H7 (cell line): Measurements from ENCODE around the gene EEFSEC. TPM values are rescaled to one million over a fixed set of nuclear protein-coding genes. Genes with fewer than 3 reads are reported as not detected.
"Not testable (repeated sequence)": the region's sequence is repeated elsewhere in the genome, so short reads cannot be mapped to it uniquely, and the experiment has no call there.

Source experiments
- DNase-seq: peaks from one replicate; pipeline ENCODE4 v3.0.0; 2012
- H3K27me3 ChIP-seq: 2 replicates; pipeline ENCODE4 v1.6.0; 2011; ENCODE audit warnings: mild to moderate bottlenecking, low read length; ENCODE audit not compliant: control insufficient read depth, insufficient read depth
- H3K36me3 ChIP-seq: replicated peaks from 2 replicates; pipeline ENCODE4 v1.5.1; 2011; ENCODE audit warnings: low read length; ENCODE audit not compliant: control insufficient read depth, insufficient read depth
- H3K4me3 ChIP-seq: 2 replicates; pipeline ENCODE4 v1.5.1; 2011; ENCODE audit warnings: low read depth, mild to moderate bottlenecking, control low read depth, low read length, moderate library complexity; ENCODE audit not compliant: insufficient read depth
- total RNA-seq: library from RNA; depleted of rRNA; stranded (reverse); fragments of >200 nt; shearing (Covaris generic); gene quantifications from 2 replicates; pipeline ENCODE4 v1.2.3, GENCODE V29; 2014

Gene EEFSEC
- total RNA-seq, 1 experiment from 2014 or later: 7.4 TPM

- no peak overlapping the region for H3K4me3 ChIP-seq
- no peaks in the 10 kb centered on the region for H3K36me3 ChIP-seq
- no peak for DNase-seq
- no peaks in the 10 kb centered on the region for H3K27me3 ChIP-seq
Observed at GRCh38 chr3:128143496-128143895, 9.8 kb upstream of the EEFSEC start.

DNA sequence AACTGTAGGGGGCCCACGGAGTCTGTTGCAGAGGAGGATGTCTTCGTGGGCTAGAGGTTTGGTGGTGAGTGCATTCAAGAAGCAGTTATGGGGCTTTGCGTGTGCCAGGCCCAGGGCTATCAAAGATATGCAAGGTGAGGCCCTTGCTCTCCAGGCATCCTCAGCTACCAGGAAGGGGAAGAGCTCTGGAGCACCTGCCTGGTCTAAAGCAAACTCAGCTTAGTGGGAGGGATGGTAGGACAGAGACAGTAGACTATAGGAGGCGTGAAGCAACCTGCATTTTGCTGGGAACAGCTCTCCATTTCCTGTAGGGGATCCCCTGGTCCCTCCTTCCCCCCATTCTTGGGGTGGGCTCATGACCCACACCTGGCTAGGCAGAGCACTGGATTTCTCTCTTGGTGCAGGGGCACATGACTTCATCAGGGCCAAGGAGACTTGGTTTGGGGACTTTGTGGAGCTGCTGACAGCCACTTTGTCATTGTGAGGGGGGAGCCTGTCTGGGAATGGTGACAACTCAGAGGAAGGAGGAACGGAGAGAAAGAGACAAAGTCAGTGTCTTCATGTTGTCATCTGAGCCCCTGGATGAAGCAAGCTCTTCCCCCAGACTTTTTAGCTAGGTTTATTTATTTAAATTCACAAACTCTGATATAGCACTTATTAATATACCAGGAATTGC, 8.6 kb upstream of the EEFSEC start:
- no peak for DNase-seq
- H3K27me3 ChIP-seq: no peaks in the 10 kb centered on the region
- H3K4me3 ChIP-seq: no peak overlapping the region
- H3K36me3 ChIP-seq: no peaks in the 10 kb centered on the region

DNA sequence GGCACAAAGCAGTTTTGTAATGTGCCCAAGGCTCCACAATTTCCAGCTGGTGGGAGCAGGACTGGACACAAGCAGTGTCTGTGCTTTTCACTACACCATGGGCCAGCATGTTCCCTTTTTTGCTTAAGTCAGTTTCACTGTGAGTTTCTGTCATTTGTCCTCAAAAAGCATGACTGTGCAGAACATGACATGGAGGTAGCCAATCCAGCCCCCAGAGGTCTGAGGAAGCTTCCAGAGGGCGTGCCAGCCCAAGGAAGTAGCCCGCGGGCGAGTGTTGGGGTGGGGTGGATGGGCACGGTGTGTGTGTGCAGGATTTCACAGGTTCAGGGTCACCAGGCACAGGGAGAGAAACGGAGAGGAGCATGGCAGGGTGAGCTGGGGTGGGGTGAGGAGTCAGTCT, 8.0 kb upstream of the EEFSEC start:
- no peak for DNase-seq
- Histone ChIP-seq H3K36me3 (no peaks in the 10 kb centered on the region), H3K4me3 (no peak overlapping the region), H3K27me3 (no peaks in the 10 kb centered on the region)

- H3K27me3 ChIP-seq: no peaks in the 10 kb centered on the region
- no peaks in the 10 kb centered on the region for H3K36me3 ChIP-seq
- no peak overlapping the region for H3K4me3 ChIP-seq
- no peak for DNase-seq
Observed at GRCh38 chr3:128146201-128146600, 7.1 kb upstream of the EEFSEC start.

GRCh38 chr3:128149650-128150049, 3.6 kb upstream of the EEFSEC start:
- DNase-seq: no peak
- Histone ChIP-seq H3K27me3 (no peaks in the 10 kb centered on the region; the same call in 1 of the 2 replicates), H3K4me3 (no peak overlapping the region), H3K36me3 (no peaks in the 10 kb centered on the region)

DNA sequence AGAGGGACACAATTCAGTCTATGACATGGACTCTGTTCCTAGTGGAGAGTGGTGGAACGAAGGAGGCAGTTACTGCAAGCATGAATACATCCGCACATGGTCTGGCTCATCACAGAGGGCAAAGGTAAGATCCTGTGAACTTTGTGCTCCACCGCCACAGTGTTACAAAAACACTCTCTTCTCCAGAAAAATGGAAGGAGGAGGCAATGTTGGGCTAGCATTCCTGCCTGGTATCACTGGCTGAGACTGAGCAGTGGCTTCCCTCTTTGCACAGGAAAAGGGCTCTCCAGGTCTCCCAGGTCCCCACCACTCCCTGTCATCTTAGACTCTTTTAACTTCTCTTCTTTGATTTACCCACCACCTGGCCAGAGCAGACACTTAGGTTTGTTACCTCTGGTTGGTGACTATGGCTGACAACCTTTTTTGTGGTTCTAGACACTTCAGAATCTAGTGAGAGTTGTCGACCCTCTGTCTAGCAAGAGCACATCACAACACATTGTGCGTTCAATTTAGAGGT, 1.5 kb upstream of the EEFSEC start:
- Histone ChIP-seq H3K4me3 (no peak overlapping the region), H3K36me3 (no peaks in the 10 kb centered on the region), H3K27me3 (no peaks in the 10 kb centered on the region; the same call in 1 of the 2 replicates)
- no peak for DNase-seq

DNA sequence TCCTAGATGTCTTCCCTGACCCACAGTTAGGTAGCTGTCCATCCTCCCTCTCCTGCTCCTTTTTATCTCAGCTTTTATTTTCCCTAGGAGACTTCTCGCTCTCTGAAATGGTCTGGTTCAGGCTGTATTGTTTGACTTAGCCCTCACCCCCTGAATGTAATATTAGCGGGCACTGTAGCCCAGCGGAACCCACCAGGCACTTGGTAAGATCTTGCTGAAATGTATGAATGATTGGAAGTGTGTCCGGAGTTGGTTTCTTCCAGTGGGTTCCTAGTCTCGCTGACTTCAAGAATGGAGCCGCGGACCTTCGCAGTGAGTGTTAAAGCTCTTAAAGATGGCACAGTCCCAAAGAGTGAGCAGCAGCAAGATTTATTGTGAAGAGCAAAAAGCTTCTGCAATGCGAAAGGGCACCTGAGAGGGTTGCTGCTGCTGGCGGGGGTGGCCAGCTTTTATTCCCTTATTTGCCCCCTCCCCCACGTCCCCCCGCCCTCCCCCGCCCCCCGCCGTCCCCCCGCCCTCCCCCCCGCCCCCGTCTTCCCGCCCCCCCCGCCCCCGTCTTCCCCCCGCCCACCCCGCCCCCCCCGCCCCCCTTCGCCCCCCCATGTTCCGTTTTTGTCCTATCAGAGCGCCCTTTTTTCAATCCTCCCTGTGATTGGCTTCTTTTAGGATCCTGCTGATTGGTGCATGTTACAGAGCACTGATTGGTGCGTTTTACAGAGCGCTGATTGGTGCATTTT, 694 bp upstream of the EEFSEC start:
- Histone ChIP-seq H3K36me3 (no peaks in the 10 kb centered on the region), H3K4me3 (peak overlapping the region; percentile 97), H3K27me3 (no peaks in the 10 kb centered on the region; the same call in 1 of the 2 replicates)
- peak; percentile 57 for DNase-seq

DNA sequence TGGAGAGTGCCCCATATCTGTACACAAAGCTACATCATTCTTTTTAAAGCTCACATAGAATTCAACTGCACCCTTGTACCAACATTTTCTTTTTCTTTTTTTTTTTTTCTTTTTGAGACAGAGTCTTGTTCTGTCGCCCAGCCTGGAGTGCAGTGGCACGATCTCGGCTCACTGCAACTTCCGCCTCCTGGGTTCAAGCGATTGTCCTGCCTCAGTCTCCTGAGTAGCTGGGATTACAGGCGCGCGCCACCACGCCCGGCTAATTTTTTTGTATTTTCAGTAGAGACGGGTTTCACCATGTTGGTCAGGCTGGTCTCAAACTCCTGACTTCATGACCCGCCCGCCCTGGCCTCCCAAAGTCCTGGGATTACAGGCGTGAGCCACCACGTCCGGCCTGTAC, 1.1 kb downstream of the EEFSEC start:
- not testable (repeated sequence) for H3K4me3 ChIP-seq, DNase-seq, H3K36me3 ChIP-seq, H3K27me3 ChIP-seq

- H3K36me3 ChIP-seq: no peaks in the 10 kb centered on the region; the same call in 1 of the 2 replicates
- DNase-seq: no peak
- no peak overlapping the region for H3K4me3 ChIP-seq
- H3K27me3 ChIP-seq: no peaks in the 10 kb centered on the region; the same call in 1 of the 2 replicates
Observed at GRCh38 chr3:128155616-128156360, 2.5 kb downstream of the EEFSEC start.

DNA sequence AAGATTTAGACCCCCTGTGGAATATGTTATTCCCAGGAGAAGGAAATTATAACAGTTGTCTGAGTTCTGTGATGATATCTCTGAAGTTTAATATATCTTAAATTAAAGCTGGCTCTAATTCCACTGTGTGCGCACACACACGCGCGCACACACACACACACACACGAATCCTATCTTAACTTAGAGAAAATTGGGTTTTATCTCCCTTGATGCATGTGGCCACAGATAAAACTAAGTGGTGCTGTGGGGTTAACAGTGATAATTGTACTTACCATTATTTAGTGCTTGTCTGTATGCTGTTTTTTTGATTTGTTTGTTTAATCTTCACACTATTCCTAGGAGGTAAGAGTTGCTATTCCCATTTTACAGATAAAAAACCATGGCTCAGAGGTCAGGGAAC, 7.4 kb downstream of the EEFSEC start:
- no peak for DNase-seq
- Histone ChIP-seq H3K4me3 (no peak overlapping the region), H3K36me3 (no peaks in the 10 kb centered on the region; the same call in 1 of the 2 replicates), H3K27me3 (no peaks in the 10 kb centered on the region)

GRCh38 chr3:128163432-128163831, 10.2 kb downstream of the EEFSEC start:
- Histone ChIP-seq H3K4me3 (no peak overlapping the region), H3K27me3 (no peaks in the 10 kb centered on the region), H3K36me3 (no peaks in the 10 kb centered on the region)
- DNase-seq: no peak

- H3K4me3 ChIP-seq: no peak overlapping the region
- no peaks in the 10 kb centered on the region for H3K27me3 ChIP-seq
- H3K36me3 ChIP-seq: no peaks in the 10 kb centered on the region
- no peak for DNase-seq
Observed at GRCh38 chr3:128166971-128167453, 13.7 kb downstream of the EEFSEC start.

GRCh38 chr3:128167646-128167972, 14.3 kb downstream of the EEFSEC start:
- H3K36me3 ChIP-seq: no peaks in the 10 kb centered on the region
- DNase-seq: no peak
- no peak overlapping the region for H3K4me3 ChIP-seq
- H3K27me3 ChIP-seq: no peaks in the 10 kb centered on the region

- H3K4me3 ChIP-seq: no peak overlapping the region
- H3K36me3 ChIP-seq: no peaks in the 10 kb centered on the region
- DNase-seq: no peak
- no peaks in the 10 kb centered on the region for H3K27me3 ChIP-seq
Observed at GRCh38 chr3:128167973-128168674, 14.8 kb downstream of the EEFSEC start.
